ENCODE data around the gene TMEM132A. TPM values are rescaled to one million over a fixed set of nuclear protein-coding genes. Genes with fewer than 3 reads are reported as not detected.
A peak's percentile ranks its signal among the peaks of the same experiment; 100 is the strongest.

The TMEM132A gene
- total and polyA plus RNA-seq, 4 donors = 0.60 to 1.6 (median 1.1) TPM

DNA sequence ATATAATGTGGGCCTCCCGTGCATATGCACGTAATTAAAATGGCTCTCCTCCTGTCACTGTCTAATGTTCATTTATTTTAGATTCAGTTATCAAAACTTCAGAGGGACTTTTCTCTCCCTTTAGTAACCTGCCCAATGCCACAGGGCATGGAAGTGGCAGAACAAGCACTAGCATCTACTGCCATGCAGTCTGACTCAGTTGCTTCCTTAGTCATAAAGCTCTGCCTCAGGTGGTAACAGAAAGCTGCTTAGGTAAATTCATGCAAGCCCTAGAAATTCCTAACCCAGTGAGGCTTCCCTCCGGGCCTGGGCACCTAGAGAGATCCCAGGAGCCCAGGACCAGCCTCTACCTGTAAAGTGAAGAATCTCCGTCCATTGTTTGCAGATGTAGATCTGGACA, 26.8 kb upstream of the TMEM132A start (continued):
- TF ChIP-seq REST (IDR thresholded peaks at IDR 0.05) = no peak
- TF ChIP-seq EGR1 (IDR thresholded peaks at IDR 0.05; ENCODE audit: low read depth in 2 of 2) = no peak
- no peak for TF ChIP-seq RXRA (IDR thresholded peaks at IDR 0.05)

DNA sequence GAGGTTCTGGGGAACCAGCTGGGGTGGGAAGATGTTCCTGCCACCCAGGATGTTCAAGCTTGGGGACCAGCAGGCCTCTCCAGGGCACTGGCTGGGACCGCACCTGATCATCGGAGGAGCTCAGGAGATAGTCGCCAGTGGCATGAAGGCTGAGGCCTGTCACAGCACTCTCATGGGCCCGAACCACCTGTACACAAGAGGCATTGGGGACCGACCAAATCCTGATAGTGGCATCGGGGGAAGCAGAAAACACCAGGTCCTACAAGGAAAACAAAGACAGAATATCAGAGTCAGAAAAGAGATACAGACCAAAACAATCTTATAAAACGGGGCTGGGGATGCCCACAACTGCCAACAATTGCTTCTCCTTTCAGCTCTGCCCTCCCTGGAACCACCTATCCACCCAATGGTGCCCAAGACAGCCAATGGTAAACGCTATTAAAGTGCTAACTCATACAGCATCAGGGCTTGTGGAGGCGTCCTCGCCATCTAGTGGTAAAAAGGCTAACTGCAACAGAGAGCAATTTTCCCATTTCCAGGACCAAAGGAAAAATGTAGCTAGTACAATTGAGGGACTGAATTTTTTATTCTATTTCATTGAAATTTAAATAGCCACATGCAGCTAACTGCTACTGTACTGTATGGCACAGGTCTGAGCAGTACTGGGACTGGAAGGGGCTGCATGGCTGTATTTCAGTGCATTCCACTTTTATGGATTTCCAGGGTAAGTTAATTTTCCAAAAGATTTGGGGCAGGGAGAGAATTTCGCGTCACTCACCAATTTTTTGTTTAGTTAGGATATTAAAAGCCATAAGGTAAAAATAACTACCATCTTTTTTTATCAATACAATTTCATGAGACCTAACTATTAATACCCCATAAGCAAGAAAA, 25.0 kb upstream of the TMEM132A start:
- Histone ChIP-seq H3K27me3 (ENCODE audit: control insufficient read depth in 4 of 4, insufficient read depth in 4 of 4, low read length in 3 of 4) (no peaks in the 10 kb centered on the region), H3K36me3 (ENCODE audit: control insufficient read depth in 4 of 4, insufficient read depth in 3 of 4, low read depth in 1 of 4, low read length in 3 of 4) (peaks cover 8 to 77% (median 67%) of the 10 kb centered on the region in 4 donors), H3K4me3 (ENCODE audit: low read depth in 1 of 3, low read length in 3 of 3) (no peak overlapping the region), H3K4me1 (ENCODE audit: control insufficient read depth in 4 of 4, insufficient read depth in 4 of 4, low read length in 3 of 4) (peaks cover 0 to 22% (median 15%) of the 10 kb centered on the region in 4 donors), H3K27ac (ENCODE audit: low read depth in 1 of 2, low read length in 2 of 2) (no peak overlapping the region), H3K9me3 (ENCODE audit: control insufficient read depth in 4 of 4, low read length in 3 of 4) (no peaks in the 10 kb centered on the region), H3K9ac (ENCODE audit: low read depth in 1 of 2, low read length in 2 of 2) (no peak overlapping the region)
- TF ChIP-seq RAD21 (IDR thresholded peaks at IDR 0.05) (peak; percentile 82 to 90), FOXA1 (IDR thresholded peaks at IDR 0.05) (no peak), CTCF (IDR thresholded peaks at IDR 0.05; ENCODE audit: low read depth, low read length, missing input control) (peak; percentile 85)
- no peak for DNase-seq (ENCODE audit: low spot score)
- WGBS = 60% methylated on average over 12 of the region's 12 CpGs

DNA sequence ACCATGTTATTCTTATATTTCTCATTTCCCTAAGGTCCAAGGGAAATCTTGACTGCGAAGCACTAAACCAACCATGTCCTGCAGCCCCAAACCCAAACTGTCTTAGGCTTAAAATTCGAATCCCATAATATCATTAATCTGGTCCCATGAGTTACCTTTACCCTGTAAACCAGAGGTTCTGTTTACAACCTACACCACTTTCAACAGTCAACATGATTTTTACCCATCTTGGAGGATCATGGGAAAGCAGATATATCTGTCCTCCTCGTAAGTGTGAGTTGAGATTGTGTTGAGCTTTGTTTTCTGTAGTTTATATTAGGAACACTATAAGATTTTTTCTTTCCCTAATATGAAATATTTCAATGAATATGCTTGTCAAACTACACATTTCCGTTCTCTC, 24.3 kb upstream of the TMEM132A start:
- no peak overlapping the region for H3K4me3 ChIP-seq (ENCODE audit: low read depth in 1 of 3, low read length in 3 of 3)
- peaks cover 8 to 71% (median 62%) of the 10 kb centered on the region in 4 donors for H3K36me3 ChIP-seq (ENCODE audit: control insufficient read depth in 4 of 4, insufficient read depth in 3 of 4, low read depth in 1 of 4, low read length in 3 of 4)
- 62% methylated on average over 4 of the region's 4 CpGs for WGBS
- H3K9me3 ChIP-seq (ENCODE audit: control insufficient read depth in 4 of 4, low read length in 3 of 4) = no peaks in the 10 kb centered on the region
- DNase-seq (ENCODE audit: low spot score) = no peak
- no peak for TF ChIP-seq NR2F2 (IDR thresholded peaks at IDR 0.05)
- peak in 1 of 2 donors; percentile 38 for TF ChIP-seq HNF4A (conservative IDR thresholded peaks at IDR 0.05)
- no peak overlapping the region for H3K27ac ChIP-seq (ENCODE audit: low read depth in 1 of 2, low read length in 2 of 2)
- peaks cover 0 to 29% (median 21%) of the 10 kb centered on the region in 4 donors for H3K4me1 ChIP-seq (ENCODE audit: control insufficient read depth in 4 of 4, insufficient read depth in 4 of 4, low read length in 3 of 4)
- no peaks in the 10 kb centered on the region for H3K27me3 ChIP-seq (ENCODE audit: control insufficient read depth in 4 of 4, insufficient read depth in 4 of 4, low read length in 3 of 4)
- H3K9ac ChIP-seq (ENCODE audit: low read depth in 1 of 2, low read length in 2 of 2) = no peak overlapping the region
